DND-41 (cell line): ENCODE results near the gene ARHGAP26.

Source experiments
- EZH2 ChIP-seq: IDR thresholded peaks from 3 replicates; pipeline ENCODE4 v1.6.1; 2012; ENCODE audit warnings: borderline replicate concordance, low read depth, mild to moderate bottlenecking, moderate library complexity, low read length, inconsistent platforms; ENCODE audit not compliant: severe bottlenecking
- TF ChIP-seq, protein P1 (sequence below): IDR thresholded peaks from 2 replicates; pipeline ENCODE4 v1.5.1; 2012; ENCODE audit warnings: borderline replicate concordance, low read length, moderate library complexity, mild to moderate bottlenecking; ENCODE audit not compliant: poor library complexity, severe bottlenecking; ENCODE audit errors: extremely low read depth

DNA sequence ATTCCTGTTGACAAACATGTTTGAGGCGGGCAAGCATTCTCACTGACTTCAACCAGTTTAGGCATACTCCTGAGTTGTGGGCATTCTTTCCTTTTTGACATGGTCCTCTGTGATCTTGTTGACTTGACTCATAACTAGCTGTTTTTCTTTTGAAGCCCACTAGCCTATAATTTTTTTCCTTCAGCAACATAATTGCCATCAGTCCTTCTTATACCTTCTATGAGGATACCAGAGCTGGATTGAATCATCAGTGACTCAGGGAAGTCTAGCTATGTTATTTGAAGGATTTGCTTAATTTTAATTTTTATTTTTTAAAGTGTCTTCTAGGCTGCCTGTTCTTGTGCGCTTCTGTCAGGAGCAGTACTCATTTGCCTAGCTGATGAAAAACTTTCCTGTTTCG is 373.8 kb downstream of the ARHGAP26 start:
- TF ChIP-seq, protein P1, sequence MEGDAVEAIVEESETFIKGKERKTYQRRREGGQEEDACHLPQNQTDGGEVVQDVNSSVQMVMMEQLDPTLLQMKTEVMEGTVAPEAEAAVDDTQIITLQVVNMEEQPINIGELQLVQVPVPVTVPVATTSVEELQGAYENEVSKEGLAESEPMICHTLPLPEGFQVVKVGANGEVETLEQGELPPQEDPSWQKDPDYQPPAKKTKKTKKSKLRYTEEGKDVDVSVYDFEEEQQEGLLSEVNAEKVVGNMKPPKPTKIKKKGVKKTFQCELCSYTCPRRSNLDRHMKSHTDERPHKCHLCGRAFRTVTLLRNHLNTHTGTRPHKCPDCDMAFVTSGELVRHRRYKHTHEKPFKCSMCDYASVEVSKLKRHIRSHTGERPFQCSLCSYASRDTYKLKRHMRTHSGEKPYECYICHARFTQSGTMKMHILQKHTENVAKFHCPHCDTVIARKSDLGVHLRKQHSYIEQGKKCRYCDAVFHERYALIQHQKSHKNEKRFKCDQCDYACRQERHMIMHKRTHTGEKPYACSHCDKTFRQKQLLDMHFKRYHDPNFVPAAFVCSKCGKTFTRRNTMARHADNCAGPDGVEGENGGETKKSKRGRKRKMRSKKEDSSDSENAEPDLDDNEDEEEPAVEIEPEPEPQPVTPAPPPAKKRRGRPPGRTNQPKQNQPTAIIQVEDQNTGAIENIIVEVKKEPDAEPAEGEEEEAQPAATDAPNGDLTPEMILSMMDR: no peak
- no peak for TF ChIP-seq EZH2
